HG03469 (cell line): ENCODE data around the gene AURKAIP1.
"Not testable (repeated sequence)": the region's sequence is repeated elsewhere in the genome, so short reads cannot be mapped to it uniquely, and the experiment has no call there.

Experiments used
- ATAC-seq: cut with Tn5 transposase; IDR thresholded peaks from one replicate; pipeline ENCODE4 v1.9.1; 2021; ENCODE audit warnings: mild to moderate bottlenecking, moderate library complexity, moderate number of reproducible peaks; ENCODE audit not compliant: unreplicated experiment

AURKAIP1 gene

DNA sequence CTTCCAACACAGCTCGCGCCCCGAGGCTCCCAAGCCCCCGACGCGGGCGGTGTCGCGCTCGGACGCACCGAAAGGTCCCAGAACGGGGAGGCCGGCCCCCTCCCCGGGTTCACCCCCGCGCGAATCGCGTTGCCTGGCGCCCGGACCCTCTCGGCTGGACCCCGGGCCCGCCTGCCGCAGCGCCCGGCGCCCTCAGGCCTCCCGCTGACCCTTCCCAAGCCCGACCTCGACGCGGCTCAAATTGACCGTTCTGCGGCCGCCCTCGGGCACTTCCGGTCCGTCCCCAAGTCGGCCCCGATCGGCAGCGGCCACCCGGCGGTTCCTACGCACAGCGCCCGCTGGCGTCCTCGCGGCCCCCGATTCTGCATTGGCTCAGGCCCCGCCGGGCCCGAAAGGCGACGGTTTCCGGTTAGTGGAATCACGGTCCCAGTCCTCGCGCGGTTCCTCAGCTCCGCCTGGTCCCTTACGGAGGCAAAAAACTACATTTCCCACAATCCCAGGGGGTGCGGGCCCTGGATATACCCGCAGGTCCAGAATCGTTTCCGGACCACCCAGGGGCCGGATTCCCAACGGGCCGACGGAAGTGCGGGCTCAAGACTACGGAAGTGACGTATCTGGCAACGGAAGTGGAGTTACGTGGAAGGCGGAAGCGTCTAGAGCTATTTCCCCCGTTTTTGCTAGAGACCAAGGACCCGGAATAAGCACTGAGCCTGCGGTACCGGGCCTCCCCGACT lies at the start of gene AURKAIP1:
TSS of gene AURKAIP1 (minus strand) at position 279 of the 734 bp plus-strand sequence. CDS start 451 bp downstream, outside the sequence.
- ATAC-seq: peak; percentile 73

DNA sequence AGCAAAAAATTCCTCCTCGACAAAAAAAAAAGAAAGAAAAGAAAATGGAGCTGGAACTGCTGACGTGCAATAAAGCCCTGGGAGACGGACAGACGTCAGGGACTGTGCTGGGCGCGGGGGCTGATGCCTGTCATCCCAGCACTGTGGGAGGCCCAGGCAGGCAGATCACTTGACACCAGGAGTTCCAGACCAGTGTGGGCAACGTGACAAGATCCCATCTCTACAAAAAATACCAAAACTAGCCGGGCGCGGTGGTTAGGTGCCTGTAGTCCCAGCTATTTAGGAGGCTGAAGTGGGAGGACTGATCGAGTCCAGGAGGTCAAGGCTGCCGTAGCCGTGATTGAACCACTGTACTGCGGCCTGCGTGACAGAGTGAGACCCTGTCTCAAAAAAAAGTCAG lies 49.7 kb upstream of the AURKAIP1 start:
- no peak for ATAC-seq

DNA sequence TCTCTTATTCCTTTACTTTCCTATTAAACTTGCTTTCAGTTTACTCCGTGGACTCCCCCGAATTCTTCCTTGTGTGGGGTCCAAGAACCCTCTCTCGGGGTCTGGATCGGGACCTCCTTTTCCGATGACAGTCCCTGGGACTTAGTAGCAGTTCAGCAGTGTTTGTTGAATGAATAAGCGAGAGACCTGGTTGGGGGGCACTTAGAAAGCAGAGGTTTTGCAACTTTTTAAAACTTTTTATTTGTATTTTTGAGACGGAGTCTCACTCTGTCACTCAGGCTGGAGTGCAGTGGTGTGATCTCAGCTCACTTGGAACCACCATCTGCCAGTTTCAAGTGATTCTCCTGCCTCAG lies 48.2 kb upstream of the AURKAIP1 start:
- ATAC-seq: no peak

DNA sequence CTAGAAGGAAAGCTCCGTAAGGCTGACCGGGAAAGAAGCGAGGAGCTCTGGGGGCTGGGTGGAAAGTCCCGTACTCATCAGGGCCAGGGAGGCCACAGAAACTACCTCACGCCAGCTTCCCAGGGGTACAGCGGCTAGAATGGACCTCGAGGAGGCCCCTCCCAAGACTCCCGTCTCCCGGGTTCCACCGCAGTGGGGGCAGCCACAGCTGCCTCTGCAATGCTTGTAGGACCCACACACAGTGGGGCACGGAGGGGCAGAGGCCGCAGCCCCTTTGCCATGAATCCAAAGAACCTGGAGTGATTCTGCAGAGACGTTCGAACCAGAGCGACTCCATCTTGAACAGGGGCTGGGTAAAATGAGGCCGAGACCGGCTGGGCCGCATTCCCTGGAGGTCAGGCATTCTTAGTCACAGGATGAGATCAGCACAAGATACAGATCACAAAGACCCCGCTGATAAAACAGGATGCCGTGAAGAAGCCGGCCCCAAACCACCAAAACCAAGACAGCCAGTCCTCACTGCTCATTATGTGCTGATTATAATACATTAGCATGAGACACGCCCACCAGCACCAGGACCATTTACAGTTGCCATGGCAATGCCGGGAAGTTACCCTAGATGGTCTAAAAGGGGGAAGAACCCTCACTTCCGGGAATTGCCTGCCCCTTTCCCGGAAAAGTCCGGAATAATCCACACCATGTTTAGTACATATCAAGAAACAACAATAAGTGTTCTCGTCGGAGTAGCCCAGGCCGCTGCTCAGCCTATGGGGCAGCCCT lies 47.6 kb upstream of the AURKAIP1 start:
- ATAC-seq: no peak

DNA sequence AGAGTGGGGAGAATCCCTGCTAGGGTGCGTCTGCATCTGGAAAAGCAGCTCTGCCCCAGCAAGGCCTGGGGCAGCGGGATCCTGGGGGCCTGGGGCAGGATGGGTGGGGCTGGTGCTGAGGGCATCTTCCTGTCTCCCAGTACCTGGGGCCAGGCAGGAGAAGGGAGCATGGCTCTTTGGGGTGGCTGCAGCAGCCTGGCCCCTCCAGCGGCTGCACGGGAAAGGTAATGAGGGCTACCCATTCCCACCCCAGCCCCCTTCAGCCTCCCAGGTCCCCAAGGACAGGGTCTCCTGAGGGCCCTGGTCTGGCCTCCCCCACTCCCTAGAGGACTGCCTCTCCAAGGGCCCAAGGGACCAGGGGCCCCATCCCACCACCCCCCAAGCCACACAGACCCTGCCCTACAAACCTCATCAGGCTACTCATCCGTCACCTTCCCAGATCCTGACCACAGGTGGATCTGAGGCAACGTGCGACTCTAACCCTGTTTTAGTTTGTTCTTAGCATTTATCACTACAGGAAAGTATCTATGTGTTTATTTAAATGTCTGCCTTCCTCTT lies 47.0 kb upstream of the AURKAIP1 start:
- no peak for ATAC-seq

DNA sequence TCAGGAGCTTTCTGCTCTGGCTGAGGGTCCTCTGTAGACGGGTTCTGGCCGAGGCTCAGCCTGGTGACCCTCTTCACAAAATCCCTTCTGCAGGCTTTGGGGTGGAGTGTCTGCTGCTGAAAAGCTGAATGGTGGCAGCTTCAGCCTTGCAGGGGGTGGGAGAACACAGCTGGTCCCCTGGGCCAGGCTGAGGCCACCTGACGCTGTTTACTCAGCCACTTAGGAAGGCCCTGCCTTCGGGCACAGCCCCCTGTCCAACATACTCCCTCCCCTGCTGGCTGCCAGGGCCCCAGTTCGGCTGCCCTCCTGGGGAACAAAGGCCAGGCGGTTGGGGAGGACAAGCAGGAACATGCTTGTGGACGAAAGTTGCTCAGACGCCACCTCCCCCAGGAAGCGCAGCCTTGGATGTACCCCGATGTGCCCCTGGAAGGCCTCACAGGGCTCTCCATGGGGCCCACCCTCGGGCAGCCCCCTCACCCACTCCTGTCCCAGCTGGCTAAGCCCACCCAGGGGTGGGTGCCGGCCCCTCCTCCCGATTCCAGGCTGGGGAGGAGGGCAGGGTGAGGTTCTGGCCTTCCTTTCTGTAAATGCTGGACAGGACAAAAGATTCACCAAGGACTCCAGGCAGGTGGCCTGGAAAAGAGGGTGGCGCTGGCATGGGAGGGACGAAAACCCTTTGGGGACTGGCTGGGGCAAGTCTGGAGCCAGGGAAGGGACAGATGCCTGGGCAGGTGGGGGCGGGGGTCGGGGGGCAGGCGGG lies 46.3 kb upstream of the AURKAIP1 start, which contains the start of gene ANKRD65:
TSS of gene ANKRD65 (minus strand) at position 130 of the 760 bp plus-strand sequence. CDS start 271 bp downstream, outside the sequence.
- ATAC-seq: no peak

DNA sequence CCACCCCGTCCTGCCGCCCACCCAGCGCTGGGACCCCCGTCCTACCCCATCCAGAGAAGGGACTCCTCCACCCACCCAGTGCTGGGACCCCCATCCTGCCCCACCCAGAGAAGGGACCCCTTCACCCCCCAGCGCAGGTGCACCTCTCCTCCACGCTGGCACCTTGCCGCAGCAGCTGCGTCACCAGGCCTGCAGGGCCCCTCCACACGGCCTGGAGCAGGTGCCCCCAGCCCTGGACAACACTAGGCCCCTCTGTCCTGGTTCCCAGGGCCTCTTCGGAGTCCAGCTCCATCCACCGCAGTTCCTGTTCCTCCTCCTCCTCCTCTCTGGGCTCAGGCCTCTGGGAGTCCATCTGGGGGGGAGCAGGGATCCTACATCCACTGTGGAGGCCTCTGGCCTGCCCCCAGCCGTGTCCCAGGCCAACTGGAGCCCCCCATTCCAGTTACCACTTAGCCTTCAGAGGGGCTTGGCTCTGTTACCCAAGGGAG lies 45.7 kb upstream of the AURKAIP1 start:
- no peak for ATAC-seq

DNA sequence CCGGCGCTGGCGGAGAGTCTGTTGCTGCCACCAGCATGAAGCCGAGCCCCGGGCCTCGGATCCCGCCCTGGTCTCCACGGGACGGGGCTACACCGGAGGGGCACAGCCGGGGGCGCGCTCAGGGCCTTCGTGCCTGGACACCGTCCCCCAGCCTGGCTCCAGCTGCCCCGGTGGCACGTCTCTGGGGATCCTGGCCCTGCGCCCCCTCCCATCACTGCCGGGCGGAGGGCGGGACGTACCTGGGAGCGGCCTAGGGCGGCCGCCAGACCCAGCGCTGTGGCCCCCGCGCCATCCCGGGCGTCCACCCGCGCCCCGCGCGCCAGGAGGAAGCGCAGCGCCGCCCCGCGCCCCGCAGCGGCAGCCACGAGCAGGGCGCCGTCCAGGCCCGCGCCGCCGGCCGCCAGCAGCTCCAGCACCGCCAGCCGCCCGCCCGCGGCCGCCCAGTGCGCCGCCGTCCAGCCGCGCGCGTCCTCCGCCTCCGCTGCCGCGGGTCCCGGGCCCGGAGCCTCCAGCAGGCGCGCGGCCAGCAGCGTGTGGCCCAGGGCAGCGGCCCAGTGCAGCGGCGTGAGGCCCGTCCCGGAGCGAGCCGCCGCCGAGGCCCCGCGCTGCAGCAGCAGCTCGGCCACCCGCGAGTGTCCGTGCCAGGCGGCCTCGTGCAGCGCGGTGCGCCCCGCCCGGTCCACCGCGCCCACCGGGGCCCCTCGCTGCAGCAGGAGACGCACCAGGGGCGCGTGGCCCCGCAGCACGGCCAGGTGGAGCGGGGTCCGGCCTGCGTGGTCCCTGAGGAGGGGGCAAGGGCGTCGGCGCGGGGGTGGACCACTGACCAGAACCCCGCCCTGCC lies 45.0 kb upstream of the AURKAIP1 start:
- ATAC-seq: no peak

DNA sequence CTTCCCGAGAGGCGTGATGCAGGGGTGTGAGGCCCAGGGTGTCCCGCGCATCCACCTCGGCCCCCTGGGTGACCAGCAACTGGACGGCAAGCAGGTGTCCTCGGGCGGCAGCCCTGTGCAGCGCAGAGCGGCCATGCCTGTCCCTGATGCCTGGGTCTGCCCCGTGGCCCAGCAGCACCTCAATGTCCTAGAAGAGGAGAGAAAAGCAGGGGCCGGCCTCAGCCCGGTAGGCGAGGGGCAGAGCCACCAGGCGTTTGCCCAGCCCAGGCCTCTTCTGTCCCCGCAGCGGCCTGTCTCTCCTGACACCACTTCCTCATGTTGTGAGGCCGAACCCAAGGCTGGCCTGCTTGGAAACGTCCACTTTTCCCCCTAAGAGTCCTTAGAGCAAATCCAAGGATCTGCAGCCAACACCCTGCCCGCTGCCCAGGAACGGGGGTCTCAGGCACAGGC lies 44.4 kb upstream of the AURKAIP1 start:
- no peak for ATAC-seq

DNA sequence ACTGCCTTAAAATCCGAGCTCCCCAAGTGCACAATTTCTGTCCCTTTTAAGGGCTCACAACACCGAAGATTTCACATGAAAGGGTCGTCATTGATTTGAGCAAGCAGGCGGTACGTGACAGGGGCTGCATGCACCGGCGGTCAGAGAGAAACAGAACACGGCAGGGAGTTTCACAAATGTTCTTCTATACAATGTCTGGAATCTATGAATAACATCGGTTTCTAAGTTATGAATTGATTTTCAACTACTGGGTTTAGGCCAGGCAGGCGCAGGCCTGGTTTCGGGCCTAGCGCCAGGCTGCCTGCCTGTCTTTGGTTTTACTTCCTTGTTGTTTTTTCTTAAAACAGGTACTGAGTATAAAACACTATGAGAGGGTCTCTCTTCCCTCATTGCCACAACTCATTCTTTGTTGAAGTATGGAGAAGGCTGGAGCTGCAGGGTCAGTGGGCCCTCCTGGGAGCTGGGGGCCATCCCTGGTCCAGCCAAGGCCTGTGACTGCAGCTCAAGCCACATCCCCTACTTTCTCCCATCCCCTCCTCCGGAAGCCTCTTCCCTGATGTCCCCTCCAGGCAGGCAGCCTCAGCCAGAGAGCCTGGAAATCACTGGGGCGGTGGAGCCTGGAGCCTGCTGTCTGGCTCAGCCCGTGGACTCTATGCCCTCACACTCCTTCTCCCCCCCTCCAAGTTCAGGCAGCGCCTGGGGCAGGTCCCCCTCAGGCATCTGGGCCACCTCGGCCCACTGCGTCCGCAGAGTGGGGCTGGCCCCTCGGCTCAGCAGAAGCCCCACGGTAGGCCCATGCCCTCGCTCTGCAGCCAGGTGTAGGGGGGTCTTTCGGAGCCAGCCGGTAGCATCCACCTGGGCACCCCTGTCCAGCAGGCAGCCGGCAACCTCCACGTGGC lies 43.7 kb upstream of the AURKAIP1 start:
- no peak for ATAC-seq

DNA sequence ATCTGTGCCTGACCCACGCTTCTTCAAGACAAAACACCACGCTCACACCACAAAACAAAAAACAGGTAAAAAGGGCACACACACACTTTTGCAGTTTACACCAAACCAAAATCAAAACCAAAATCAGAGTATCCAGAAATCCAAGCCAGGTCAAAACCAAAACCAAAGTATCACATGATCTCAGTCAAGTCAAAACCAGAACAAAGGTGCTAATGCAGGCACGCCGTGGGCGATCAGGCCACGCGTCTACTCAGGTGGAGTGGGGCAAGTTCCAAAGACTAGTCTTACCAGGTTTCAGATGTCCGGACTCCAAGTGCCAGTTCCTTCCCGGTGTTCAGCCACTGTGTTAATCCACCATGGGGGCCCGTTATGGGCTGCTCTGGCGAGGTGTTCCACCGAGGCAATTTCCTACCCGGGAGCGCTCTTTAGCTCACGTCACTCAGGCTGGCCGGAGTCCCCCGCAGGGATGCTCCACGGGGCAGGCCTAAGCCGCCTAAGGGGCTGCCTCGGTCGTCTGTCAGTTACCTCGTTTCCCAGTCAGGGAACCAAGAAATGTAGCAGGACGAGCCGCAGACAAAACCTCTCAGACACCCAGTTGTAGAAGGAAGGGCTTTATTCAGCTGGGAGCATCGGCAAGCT lies 42.9 kb upstream of the AURKAIP1 start:
- not testable (repeated sequence) for ATAC-seq

DNA sequence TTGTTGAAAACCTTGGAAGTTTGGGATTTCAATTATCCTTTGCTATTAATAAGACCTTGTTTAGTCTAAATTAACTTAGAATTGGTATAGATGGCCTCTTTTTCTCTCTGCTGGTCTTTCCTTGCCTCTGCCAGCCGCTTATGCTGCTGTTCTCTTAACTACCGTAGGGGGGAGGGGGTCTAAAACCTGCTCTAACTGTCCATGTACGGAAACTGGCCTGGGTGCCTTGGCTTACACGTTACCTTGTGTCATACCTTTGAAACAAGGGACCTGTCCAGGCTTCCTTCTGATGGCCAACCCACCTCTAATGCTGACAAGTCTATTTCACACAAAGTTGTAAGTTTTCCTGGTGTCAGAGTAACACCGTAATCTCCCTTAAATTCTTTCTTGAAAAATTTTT lies 42.4 kb upstream of the AURKAIP1 start:
- not testable (repeated sequence) for ATAC-seq

DNA sequence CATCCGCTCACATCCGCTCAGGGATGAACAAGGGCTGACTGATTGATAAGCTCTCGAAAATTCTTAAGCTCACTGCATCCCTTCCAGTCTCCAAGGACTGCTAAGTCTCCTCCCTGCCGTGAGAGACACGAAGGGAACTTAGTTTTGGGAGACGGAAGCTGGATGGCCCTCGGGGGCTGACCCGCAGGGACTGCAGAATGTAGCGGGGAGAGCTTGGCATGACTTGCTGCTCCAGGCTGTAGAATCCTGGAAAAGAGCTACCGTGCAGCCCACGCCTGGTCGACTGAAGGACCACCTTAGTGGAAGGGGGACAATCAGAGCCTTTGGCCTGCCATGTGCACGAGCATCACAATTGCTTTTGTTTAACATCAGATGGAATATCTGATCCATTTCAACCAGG lies 40.7 kb upstream of the AURKAIP1 start:
- ATAC-seq: no peak

DNA sequence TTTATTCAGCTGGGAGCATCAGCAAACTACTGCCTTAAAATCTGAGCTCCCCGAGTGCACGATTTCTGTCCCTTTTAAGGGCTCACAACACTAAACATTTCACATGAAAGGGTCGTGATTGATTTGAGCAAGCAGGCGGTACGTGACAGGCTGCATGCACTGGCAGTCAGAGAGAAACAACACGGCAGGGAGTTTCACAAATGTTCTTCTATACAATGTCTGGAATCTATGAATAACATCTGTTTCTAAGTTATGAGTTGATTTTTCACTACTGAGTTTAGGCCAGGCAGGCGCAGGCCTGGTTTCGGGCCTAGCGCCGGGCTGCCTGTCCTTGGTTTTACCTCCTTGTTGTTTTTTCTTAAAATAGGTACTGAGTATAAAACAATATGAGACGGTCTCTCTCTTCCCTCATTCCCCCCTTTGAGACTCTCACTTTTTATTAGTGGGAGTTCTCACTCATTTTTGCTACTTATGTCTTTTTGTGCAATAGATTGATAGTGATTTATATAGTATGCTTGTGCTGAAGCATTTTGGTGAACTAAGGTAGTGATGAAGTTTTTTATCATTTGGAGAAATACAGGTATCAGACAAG lies 37.4 kb upstream of the AURKAIP1 start:
- not testable (repeated sequence) for ATAC-seq

DNA sequence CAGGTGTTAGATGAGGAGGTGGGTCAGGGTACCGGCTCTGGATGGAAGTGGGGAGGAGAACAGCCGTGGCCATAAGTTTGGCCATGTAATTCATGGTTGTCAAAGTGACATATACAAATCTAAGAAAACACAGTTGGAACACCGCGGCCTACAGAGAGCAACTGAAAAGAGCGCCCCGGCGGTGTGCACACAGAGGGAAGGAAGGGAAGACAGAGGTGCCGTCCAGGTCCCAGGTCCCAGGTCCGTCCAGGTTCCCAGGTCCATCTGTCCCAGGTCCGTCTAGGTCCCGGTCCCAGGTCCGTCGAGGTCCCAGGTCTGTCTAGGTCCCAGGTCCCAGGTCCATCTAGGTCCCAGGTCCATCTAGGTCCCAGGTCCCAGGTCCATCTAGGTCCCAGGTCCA lies 36.6 kb upstream of the AURKAIP1 start:
- no peak for ATAC-seq

DNA sequence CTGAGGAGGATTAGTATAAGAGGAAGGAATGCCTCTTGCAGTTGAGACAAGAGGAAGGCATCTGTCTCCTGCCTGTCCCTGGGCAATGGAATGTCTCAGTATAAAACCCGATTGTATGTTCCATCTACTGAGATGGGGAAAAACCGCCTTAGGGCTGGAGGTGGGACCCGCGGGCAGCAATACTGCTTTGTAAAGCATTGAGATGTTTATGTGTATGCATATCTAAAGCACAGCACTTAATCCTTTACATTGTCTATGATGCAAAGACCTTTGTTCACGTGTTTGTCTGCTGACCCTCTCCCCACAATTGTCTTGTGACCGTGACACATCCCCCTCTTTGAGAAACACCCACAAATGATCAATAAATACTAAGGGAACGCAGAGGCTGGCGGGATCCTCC lies 35.2 kb upstream of the AURKAIP1 start:
- ATAC-seq: not testable (repeated sequence)

DNA sequence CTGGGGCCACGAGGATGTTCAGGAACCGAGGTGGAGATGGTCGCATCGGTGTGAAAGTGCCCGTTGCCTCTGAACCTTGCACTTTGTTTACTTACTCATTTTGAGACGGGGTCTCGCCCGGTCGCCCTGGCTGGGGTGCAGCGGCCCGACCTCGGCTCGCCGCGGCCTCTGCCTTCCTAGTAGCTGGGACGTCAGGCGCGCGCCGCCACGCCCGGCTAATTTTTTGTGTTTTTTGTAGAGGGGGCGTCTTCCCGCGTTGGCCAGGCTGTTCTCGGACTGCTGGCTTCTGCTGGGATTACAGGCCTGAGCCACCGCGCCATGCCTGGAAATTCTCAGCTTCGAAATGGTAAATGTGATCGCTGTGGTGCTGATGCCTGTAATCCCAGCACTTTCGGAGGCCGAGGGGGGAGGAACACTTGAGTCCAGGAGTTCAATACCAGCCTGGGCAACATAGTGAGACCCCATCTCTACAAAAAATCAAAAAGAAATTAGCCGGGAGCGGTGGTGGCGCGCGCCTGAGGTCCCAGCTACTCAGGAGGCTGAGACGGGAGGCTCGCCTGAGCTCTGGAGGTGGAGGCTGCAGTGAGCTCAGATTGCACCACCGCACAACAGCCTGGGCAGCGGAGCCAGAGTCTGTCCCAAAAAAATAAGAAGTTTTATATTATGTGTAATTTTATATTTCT lies 32.8 kb upstream of the AURKAIP1 start:
- ATAC-seq: no peak
